ENCODE data around the gene DIAPH3.

DIAPH3 gene

DNA sequence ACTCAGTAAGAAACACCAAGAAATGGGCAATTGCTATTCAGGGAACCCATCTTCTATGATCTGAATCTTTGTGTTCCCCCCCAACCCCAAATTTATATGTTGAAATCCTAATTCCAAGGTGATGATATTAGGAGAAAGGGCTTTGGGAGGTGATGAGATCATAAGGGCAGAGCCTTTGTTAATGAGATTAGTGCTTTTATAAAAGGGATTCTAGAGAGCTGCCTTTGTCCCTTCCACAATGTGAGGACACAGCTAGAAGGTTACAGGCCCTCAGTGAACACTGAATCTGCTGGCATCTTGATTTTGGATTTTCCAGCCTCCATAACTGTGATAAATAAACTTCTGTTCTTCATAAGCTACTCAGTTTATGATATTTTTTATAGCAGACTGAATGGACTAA is 376.0 kb downstream of the DIAPH3 start:
- Mint-ChIP-seq H3K27ac (no peak overlapping the region), H3K4me3 (no peak overlapping the region), H3K36me3 (ENCODE audit: low read depth) (no peaks in the 10 kb centered on the region), H3K9me3 (no peaks in the 10 kb centered on the region), H3K27me3 (no peaks in the 10 kb centered on the region), H3K4me1 (no peaks in the 10 kb centered on the region)
- DNase-seq (no peak), ATAC-seq (no peak)

DNA sequence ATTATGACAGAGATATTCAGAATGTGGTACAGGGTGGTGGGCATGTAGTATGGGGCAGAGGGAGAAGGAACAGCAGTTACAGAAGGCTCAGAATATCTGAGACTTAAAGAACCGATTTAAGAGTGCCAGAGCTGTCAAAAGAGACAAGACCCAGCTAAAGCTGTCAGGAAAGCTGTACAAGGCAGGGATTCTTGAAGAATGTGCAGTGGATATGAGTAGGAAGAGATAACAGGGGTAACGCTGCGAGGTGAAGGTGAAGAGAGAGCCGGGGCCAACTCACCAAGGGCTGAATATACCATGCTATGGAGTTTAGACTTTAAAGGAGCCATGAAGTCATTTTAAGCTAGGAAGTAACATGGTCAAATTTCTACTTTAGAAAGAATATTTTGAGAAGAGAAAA is 381.0 kb downstream of the DIAPH3 start:
- Mint-ChIP-seq H3K9me3 (no peaks in the 10 kb centered on the region), H3K27ac (no peak overlapping the region), H3K4me3 (no peak overlapping the region), H3K27me3 (no peaks in the 10 kb centered on the region), H3K4me1 (no peaks in the 10 kb centered on the region), H3K36me3 (ENCODE audit: low read depth) (no peaks in the 10 kb centered on the region)
- DNase-seq, result no peak
- ATAC-seq, result no peak

DNA sequence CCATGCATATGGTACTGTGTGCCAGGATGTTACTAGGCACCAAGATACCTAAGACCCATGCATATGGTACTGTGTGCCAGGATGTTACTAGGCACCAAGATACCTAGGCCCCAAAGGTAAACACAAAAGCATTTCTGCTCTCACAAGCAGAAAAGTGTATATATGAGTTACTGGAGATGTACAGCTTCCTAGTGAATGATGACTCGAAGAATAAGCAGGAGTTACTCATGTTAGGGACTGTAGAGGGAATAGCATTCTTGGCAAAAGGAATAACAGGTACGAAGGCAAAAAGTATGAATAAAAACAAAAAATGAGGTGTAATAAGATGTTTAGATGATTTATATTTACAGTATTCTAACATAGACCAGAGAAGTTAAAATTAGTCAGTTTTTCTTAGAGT is 383.7 kb downstream of the DIAPH3 start:
- no peak for ATAC-seq

DNA sequence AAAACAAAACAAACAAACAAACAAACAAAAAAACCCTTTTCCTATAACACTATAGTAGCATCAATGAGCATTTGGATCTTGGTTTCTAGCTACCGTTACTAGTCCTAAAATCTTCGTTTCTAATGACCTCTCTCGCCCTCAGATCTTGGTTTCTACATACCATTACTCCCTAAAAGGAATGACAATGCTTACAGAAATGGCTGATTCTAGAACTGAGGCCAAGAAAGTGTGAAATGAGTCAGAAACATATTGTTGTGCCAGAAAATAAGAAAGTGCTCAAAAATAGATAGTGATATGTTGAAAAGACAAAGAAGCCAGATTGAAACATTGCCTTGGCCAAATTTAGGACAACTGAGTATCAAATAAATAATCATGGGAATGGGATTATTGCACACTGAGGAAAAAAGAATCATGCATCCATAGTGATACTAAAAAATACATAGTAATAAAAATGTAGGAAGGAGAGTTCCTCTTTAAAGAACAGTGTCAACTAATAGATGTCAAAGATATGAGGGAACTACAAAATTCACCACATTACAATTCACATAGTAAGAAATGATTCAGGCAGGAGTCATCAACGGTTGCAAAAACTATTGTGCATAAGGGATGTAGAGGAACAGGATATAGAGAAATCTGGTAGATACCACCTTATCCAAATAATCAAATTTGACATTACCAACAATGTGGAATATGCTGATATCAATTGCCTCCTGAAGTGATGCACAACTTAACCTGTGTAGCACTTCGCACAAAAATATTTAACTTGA is 386.6 kb downstream of the DIAPH3 start:
- H3K9me3 Mint-ChIP-seq, result no peaks in the 10 kb centered on the region
- H3K4me1 Mint-ChIP-seq, result no peaks in the 10 kb centered on the region
- ATAC-seq, result no peak
- no peaks in the 10 kb centered on the region for H3K27me3 Mint-ChIP-seq
- no peak overlapping the region for H3K4me3 Mint-ChIP-seq
- no peak overlapping the region for H3K27ac Mint-ChIP-seq
- no peak for DNase-seq
- no peaks in the 10 kb centered on the region for H3K36me3 Mint-ChIP-seq (ENCODE audit: low read depth)

More for the DNA sequence above, 383.7 kb downstream of the DIAPH3 start:
- Mint-ChIP-seq H3K27ac (no peak overlapping the region), H3K4me1 (no peaks in the 10 kb centered on the region), H3K27me3 (no peaks in the 10 kb centered on the region), H3K9me3 (no peaks in the 10 kb centered on the region), H3K4me3 (no peak overlapping the region), H3K36me3 (ENCODE audit: low read depth) (no peaks in the 10 kb centered on the region)
- no peak for DNase-seq

DNA sequence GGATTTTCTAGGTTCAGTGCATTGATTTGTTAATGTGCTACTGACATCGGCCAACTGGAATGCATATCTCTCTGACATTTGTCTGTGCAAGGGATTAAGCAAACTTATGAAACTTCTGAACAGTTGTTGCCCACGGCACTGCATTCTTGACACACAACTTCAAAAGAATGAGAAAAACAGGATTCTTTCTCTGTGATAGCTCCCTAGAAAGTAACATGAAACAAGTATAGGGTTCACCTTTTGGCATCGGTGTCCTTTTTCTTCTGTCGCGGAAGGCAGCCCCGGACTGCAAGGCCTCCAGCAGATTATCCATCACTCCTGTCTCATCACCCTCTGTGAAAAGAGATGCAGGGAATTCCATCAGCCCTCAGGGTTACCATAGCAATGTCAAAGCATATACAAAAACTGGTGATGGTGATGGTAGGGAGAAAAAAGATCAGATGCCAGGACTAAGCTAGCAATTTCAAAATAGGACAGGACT is 389.2 kb downstream of the DIAPH3 start:
- Mint-ChIP-seq H3K36me3 (ENCODE audit: low read depth) (no peaks in the 10 kb centered on the region), H3K9me3 (no peaks in the 10 kb centered on the region), H3K4me1 (no peaks in the 10 kb centered on the region), H3K27ac (no peak overlapping the region), H3K27me3 (no peaks in the 10 kb centered on the region), H3K4me3 (no peak overlapping the region)
- DNase-seq, result no peak
- no peak for ATAC-seq

DNA sequence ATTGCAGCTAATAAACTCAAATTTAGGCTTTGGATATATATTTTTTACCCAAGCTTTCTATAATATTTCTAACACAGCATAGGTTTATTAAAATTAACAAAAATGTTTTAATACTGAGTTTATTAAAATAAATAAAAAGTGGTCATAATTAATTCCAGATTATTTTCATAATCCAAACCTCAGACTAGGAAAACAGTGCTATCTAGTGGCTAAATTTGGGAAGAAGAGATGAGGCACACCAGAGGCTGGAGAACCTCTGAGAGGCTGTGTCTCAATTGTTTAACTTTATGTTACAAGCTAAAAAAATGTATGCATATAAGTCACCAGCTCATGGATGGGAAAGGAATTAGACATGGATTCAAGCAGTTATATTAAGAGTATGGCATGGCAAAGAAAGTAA is 392.5 kb downstream of the DIAPH3 start:
- no peaks in the 10 kb centered on the region for H3K27me3 Mint-ChIP-seq
- no peak overlapping the region for H3K27ac Mint-ChIP-seq
- H3K9me3 Mint-ChIP-seq, result no peaks in the 10 kb centered on the region
- ATAC-seq (no peak), DNase-seq (no peak)
- H3K4me1 Mint-ChIP-seq, result no peaks in the 10 kb centered on the region
- H3K4me3 Mint-ChIP-seq, result no peak overlapping the region
- H3K36me3 Mint-ChIP-seq (ENCODE audit: low read depth), result no peaks in the 10 kb centered on the region

DNA sequence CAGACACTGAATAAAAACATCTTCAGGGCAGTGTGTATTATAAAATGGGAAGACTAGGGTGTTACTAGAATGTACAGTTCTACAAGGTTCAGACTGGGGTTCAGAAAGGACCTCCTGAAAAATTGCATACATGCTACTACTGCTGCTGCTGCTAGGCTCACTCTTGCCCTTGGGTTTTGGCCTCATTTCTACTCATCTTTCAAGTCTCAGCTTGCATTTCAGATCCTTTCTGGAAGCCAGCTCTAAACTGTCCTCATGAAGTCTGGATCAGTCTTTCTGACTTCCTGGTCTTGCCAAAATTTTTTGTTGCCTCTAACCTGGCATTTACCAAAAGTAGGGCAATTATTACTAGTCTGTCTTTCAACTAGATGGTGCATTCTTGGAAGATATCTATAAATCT is 393.3 kb downstream of the DIAPH3 start:
- H3K9me3 Mint-ChIP-seq, result no peaks in the 10 kb centered on the region
- H3K36me3 Mint-ChIP-seq (ENCODE audit: low read depth), result no peaks in the 10 kb centered on the region
- DNase-seq (no peak), ATAC-seq (no peak)
- H3K4me1 Mint-ChIP-seq, result no peaks in the 10 kb centered on the region
- no peaks in the 10 kb centered on the region for H3K27me3 Mint-ChIP-seq
- H3K27ac Mint-ChIP-seq, result no peak overlapping the region
- no peak overlapping the region for H3K4me3 Mint-ChIP-seq

DNA sequence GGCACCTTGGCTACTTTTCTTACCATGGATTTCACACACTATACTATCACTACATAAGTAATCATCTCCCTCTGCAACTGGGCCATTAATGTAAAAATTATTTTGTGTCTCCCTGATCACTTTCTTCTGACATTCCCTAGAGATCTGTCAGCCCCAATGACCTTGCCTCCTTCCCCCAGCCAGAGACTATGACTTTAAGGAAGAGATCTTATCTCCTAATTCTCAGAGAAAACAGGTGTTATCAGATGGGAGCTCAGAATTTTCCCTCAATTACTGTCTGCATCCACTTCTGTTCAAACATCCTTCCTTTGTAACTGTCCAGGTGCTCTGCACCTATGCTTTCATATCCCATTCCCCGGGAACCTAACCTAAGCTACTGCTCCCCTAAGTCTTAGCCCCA is 397.5 kb downstream of the DIAPH3 start:
- H3K27me3 Mint-ChIP-seq, result no peaks in the 10 kb centered on the region
- DNase-seq, result no peak
- H3K27ac Mint-ChIP-seq, result no peak overlapping the region
- no peaks in the 10 kb centered on the region for H3K36me3 Mint-ChIP-seq (ENCODE audit: low read depth)
- no peaks in the 10 kb centered on the region for H3K4me1 Mint-ChIP-seq
- H3K4me3 Mint-ChIP-seq, result no peak overlapping the region
- no peaks in the 10 kb centered on the region for H3K9me3 Mint-ChIP-seq
- ATAC-seq, result no peak

DNA sequence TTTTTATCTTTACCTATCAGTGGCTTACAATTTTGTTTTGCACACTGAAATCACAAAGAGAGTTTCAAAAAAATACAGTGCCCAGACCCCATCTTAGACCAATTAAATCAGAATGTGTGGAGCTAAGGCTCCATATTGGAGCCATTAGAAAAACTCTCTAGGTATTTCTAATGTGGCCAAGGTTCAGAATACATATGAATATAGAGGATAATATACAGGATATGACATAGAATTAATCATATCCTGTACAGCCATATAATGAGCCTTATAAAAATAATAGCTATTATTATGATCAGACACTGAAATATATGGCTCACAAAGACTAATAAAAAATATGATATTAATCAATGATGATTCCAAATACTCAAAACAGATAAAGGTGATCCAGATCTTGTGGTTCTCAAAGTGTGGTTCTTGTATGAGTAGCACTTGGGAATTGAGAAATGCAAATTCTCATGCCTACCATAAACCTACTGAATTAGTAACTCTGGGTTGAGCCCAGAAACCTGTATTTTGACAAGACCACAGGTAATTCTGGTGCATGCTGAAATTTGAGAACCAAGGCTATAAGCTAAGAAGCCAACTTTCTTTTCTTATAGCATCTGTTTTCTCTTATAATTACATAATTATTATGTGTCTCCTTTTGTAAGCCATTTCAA is 408.0 kb downstream of the DIAPH3 start:
- H3K27me3 Mint-ChIP-seq, result no peaks in the 10 kb centered on the region
- no peaks in the 10 kb centered on the region for H3K36me3 Mint-ChIP-seq (ENCODE audit: low read depth)
- DNase-seq (no peak), ATAC-seq (no peak)
- no peaks in the 10 kb centered on the region for H3K4me1 Mint-ChIP-seq
- no peak overlapping the region for H3K27ac Mint-ChIP-seq
- no peak overlapping the region for H3K4me3 Mint-ChIP-seq
- H3K9me3 Mint-ChIP-seq, result no peaks in the 10 kb centered on the region

DNA sequence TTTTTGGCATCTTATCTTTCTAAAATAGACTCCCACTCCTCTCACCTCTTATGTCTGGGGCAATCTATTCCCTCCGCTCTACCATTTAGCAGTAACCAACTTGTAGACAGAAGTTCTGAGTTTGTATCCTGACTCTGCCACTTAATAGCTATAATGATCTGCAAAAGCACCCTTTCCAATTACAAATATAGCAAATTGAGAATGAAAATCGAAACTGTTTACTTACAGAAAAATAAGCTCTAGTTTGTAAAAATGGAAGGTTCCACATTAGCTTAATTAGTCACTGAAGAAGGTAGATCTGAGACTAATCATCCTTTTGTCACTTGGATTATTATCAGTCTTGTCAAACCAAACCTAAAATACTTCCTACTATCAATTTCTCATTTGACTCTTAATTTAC is 409.3 kb downstream of the DIAPH3 start:
- H3K27me3 Mint-ChIP-seq, result no peaks in the 10 kb centered on the region
- no peak for DNase-seq
- no peaks in the 10 kb centered on the region for H3K4me1 Mint-ChIP-seq
- ATAC-seq, result no peak
- no peak overlapping the region for H3K4me3 Mint-ChIP-seq
- H3K27ac Mint-ChIP-seq, result no peak overlapping the region
- H3K9me3 Mint-ChIP-seq, result no peaks in the 10 kb centered on the region
- H3K36me3 Mint-ChIP-seq (ENCODE audit: low read depth), result no peaks in the 10 kb centered on the region

DNA sequence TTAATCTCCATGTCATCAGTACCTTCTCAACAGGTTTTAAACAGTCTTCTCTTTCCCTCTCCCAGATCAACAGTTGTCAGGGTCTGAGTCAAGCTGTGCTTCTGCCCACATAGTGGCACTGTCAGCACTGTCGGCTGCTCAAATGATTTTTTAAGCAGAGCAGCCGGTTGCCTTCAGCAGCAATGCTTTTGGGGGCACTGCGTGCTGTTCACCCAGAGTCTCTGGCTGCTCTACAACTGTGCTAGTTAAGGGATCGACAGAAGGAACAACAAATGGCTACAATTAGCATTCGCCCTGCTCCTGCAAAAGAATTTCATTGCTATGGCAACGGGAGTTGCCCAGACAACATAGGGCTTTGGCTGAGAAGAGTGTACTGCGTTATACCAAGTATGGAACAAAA is 412.9 kb downstream of the DIAPH3 start:
- ATAC-seq (no peak), DNase-seq (no peak)
- H3K9me3 Mint-ChIP-seq, result no peaks in the 10 kb centered on the region
- no peaks in the 10 kb centered on the region for H3K4me1 Mint-ChIP-seq
- H3K27me3 Mint-ChIP-seq, result no peaks in the 10 kb centered on the region
- no peak overlapping the region for H3K4me3 Mint-ChIP-seq
- no peak overlapping the region for H3K27ac Mint-ChIP-seq
- no peaks in the 10 kb centered on the region for H3K36me3 Mint-ChIP-seq (ENCODE audit: low read depth)

DNA sequence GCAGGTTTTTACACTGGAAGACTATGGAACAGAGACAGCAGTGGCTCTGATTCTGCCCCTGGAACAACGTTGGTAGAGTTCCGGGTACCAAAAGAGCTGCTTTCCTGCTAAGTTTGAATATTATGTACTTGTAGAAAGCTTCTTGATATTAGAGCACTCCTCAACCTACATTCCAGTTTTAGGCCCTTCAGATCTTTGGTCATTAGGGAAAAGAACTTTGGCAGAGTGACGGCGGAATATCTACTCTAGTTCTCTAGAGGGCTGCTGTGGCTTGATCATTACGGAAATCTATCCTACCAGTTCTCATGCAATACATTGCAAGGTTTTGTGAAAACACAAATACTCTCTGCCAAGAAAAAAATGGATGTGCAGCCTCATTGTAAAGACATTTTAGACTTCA is 415.7 kb downstream of the DIAPH3 start:
- DNase-seq, result no peak
- Mint-ChIP-seq H3K4me3 (no peak overlapping the region), H3K36me3 (ENCODE audit: low read depth) (no peaks in the 10 kb centered on the region), H3K27ac (no peak overlapping the region), H3K9me3 (no peaks in the 10 kb centered on the region), H3K27me3 (no peaks in the 10 kb centered on the region), H3K4me1 (peaks cover 6% of the 10 kb centered on the region)
- ATAC-seq, result no peak

DNA sequence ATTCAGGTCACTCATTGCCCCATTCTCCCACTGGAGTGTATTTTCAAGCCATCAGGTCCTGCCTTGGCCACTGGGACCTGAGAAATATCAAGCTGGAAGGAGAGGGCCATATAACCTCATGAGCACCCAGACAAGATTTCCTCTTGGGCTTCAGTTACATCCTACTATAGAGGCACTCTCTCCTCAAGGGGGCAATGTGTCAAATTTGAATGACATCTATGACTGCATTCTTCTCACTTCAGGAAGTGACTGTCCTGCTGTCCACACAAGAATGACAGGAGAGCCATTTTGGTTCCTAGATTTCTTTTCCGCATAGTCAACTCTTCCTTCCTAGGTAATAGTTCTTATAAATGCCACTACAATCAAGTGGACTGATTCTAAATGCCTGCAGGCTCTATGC is 416.2 kb downstream of the DIAPH3 start:
- no peak for ATAC-seq
- Mint-ChIP-seq H3K36me3 (ENCODE audit: low read depth) (no peaks in the 10 kb centered on the region), H3K4me3 (no peak overlapping the region), H3K27ac (no peak overlapping the region), H3K4me1 (peaks cover 6% of the 10 kb centered on the region), H3K9me3 (no peaks in the 10 kb centered on the region), H3K27me3 (no peaks in the 10 kb centered on the region)
- DNase-seq, result no peak

DNA sequence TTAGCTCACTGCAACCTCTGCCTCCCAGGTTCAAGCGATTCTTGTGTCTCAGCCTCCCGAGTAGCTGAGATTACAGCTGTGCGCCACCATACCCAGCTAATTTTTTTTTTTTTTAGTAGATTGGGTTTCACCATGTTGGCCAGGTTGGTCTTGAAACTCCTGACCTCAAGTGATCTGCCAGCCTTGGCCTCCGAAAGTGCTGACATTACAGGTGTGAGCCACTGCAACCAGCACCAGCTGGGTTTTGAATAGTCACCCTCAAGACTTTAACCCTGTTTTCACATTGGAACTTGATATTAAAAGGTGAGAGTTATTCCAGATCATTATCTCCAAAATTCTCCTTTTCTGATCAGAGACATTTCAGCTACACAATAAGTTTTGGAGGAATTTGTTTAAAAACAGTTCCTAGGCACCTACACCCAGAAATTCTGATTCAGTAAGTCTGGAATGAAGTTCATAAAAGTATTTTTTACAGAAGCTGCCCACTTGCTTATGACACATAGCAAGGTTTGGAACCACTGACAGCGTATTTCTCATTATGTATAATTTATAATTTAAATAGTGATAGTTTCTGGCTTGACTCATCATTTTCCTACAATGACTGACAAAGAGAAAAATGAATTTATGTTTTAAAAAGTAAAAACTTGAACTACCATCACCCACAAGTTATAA is 417.3 kb downstream of the DIAPH3 start:
- peak; percentile 36 for ATAC-seq
- Mint-ChIP-seq H3K27ac (no peak overlapping the region), H3K27me3 (no peaks in the 10 kb centered on the region), H3K9me3 (no peaks in the 10 kb centered on the region), H3K36me3 (ENCODE audit: low read depth) (no peaks in the 10 kb centered on the region), H3K4me1 (peaks cover 6% of the 10 kb centered on the region), H3K4me3 (no peak overlapping the region)
- no peak for DNase-seq

DNA sequence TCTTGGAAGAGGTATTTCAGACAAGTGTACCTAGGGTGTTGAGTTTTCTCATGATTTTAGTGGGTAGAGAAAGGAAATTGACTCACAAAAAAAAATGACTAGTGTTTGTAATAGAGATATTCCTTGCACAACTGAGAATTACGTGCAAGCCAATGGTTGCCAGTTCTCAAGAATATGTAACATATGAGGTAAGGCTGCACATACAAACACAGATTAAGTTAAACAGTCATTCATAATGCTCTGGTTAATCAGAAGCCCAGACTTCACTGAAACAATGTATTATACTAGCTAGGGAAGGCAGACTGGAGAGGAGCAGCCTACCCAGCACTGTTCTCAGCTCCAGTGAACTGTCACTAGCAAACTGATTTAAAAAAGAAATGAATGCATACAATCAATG is 418.3 kb downstream of the DIAPH3 start:
- no peak overlapping the region for H3K27ac Mint-ChIP-seq
- no peaks in the 10 kb centered on the region for H3K36me3 Mint-ChIP-seq (ENCODE audit: low read depth)
- H3K27me3 Mint-ChIP-seq, result no peaks in the 10 kb centered on the region
- peaks cover 6% of the 10 kb centered on the region for H3K4me1 Mint-ChIP-seq
- ATAC-seq (no peak), DNase-seq (no peak)
- no peaks in the 10 kb centered on the region for H3K9me3 Mint-ChIP-seq
- no peak overlapping the region for H3K4me3 Mint-ChIP-seq

Data from activated naive CD8-positive, alpha-beta T cell treated with anti-CD3 and anti-CD28 coated beads, Interleukin-2, amount 50 U/mL, for 24 hours (primary cell).